Measurements from ENCODE around the gene CAND2.

DNA sequence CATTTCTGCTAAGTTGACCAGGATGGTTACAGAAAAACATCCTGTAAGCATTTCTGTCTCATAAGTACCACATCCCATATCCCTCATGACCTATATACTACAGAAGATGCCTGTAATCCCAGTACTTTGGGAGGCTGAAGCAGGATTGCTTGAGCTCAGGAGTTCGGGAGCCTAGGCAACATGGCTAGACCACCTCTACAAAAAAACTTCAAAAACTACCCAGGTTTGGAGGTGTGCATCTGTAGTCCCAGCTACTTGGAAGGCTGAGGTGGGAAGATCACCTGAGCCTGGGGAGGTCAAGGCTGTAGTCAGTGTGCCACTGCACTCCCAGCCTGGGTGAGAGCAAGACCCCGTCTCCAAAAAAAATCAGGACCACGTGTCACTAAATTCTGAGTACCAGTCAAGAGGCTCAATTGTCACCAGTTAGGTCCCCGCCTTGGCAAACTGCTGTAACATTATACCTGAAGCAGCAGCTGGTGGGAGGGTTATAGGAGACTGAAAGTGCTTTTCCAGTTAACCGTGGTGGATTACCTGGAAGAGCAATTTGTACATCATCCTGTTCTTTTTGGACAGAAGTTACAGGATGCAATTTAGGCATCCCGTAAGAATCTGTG lies 38.7 kb downstream of the CAND2 start:
- TF ChIP-seq, protein P1, sequence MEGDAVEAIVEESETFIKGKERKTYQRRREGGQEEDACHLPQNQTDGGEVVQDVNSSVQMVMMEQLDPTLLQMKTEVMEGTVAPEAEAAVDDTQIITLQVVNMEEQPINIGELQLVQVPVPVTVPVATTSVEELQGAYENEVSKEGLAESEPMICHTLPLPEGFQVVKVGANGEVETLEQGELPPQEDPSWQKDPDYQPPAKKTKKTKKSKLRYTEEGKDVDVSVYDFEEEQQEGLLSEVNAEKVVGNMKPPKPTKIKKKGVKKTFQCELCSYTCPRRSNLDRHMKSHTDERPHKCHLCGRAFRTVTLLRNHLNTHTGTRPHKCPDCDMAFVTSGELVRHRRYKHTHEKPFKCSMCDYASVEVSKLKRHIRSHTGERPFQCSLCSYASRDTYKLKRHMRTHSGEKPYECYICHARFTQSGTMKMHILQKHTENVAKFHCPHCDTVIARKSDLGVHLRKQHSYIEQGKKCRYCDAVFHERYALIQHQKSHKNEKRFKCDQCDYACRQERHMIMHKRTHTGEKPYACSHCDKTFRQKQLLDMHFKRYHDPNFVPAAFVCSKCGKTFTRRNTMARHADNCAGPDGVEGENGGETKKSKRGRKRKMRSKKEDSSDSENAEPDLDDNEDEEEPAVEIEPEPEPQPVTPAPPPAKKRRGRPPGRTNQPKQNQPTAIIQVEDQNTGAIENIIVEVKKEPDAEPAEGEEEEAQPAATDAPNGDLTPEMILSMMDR (conservative IDR thresholded peaks at IDR 0.05 in 1 of 2, IDR thresholded peaks at IDR 0.05 in 1 of 2; ENCODE audit: low read depth in 1 of 2, low read length in 2 of 2): no peak
- TF ChIP-seq EZH2 (IDR thresholded peaks at IDR 0.05; ENCODE audit: low read length, missing control alignments): no peak

Data from fibroblast of lung (primary cell).